K562 (cell line): ENCODE measurements around the gene LRRC25. TPM values are rescaled to one million over a fixed set of nuclear protein-coding genes. Genes with fewer than 3 reads are reported as not detected.

Source experiments
- ATAC-seq: fragments of 200-7000 bp; cut with Tn5 transposase; 3 replicates; pipeline ENCODE4 v1.9.1; 2020; ENCODE audit warnings: moderate library complexity
- BruUV-seq: library from RNA; stranded (reverse); fragments of 400-500 nt; replicated peaks from 2 replicates; lab custom pipeline; 2021; lab: Mats Ljungman, UMichigan
- CTCF ChIA-PET: fragments of 300-600 bp; formaldehyde crosslinking; extraction: SDS; loops from one replicate; lab custom pipeline; 2021; ENCODE audit warnings: low intra/inter-chr PET ratio; lab: Yijun Ruan, JAX
- POLR2A ChIA-PET: fragments of 300-600, 350-650 bp; sonication (Branson Sonifier 250); formaldehyde crosslinking; extraction: SDS; loops from one replicate; lab custom pipeline; 2021; ENCODE audit warnings: antibody characterized with exemption, inconsistent platforms; lab: Yijun Ruan, JAX
- DNase-seq, 4 experiments: peaks; one replicate each; pipeline versions ENCODE4 v3.0.0 to v3.0.0-alpha.2; 2011 to 2018; ENCODE audit warnings: low spot score in 3 of 4, mixed read lengths in 3 of 4; ENCODE audit errors: extremely low read depth in 1 of 4
- FAIRE-seq: peaks from 2 replicates; lab custom pipeline; 2011; peaks lifted over from hg19 to GRCh38; lab: Jason Lieb, UNC
- H2AFZ ChIP-seq: 2 replicates; pipeline ENCODE4 v1.6.0; 2011; ENCODE audit warnings: low read depth, low read length, control low read depth, inconsistent platforms
- H3K27ac ChIP-seq: fragments of 200-600 bp; 3 replicates; pipeline ENCODE4 v1.8.0; 2011; ENCODE audit warnings: low read depth, mild to moderate bottlenecking, control low read depth, inconsistent platforms, low read length, moderate library complexity, mixed read lengths; ENCODE audit errors: extremely low read depth
- H3K27me3 ChIP-seq, 2 experiments: fragments of 300-600 bp in 1 of 2; 2 replicates in 1 of 2; 3 replicates in 1 of 2; pipeline versions ENCODE4 v1.6.0 to v1.8.0; 2011; ENCODE audit warnings: inconsistent platforms in 2 of 2, low read length in 2 of 2, mild to moderate bottlenecking in 1 of 2, mixed read lengths in 1 of 2, moderate library complexity in 1 of 2; ENCODE audit not compliant: control insufficient read depth in 2 of 2, insufficient read depth in 2 of 2
- H3K36me3 ChIP-seq: fragments of 300-600 bp; 3 replicates; pipeline ENCODE4 v1.8.0; 2011; ENCODE audit warnings: mild to moderate bottlenecking, low read length, inconsistent platforms; ENCODE audit not compliant: control insufficient read depth, insufficient read depth
- H3K4me1 ChIP-seq, 2 experiments: fragments of 200-600 bp in 1 of 2; replicated peaks in 1 of 2; 2 replicates in 1 of 2; 3 replicates in 1 of 2; pipeline versions ENCODE4 v1.5.1 to v1.8.0; 2011; ENCODE audit warnings: inconsistent platforms in 2 of 2, low read length in 2 of 2, mild to moderate bottlenecking in 1 of 2, mixed read lengths in 1 of 2, moderate library complexity in 1 of 2; ENCODE audit not compliant: control insufficient read depth in 2 of 2, insufficient read depth in 2 of 2
- H3K4me2 ChIP-seq: 2 replicates; pipeline ENCODE4 v1.6.1; 2011; ENCODE audit warnings: low read length, control low read depth, inconsistent platforms, mixed read lengths; ENCODE audit not compliant: insufficient read depth
- H3K4me3 ChIP-seq: fragments of 200-600 bp; sonication (generic), shearing (Covaris generic); 2 replicates; pipeline ENCODE4 v1.5.1; 2016; ENCODE audit warnings: control low read depth, inconsistent platforms
- H3K79me2 ChIP-seq: fragments of 200-600 bp; 3 replicates; pipeline ENCODE4 v1.8.0; 2011; ENCODE audit warnings: low read length, inconsistent platforms; ENCODE audit not compliant: control insufficient read depth, insufficient read depth
- H3K9ac ChIP-seq, 2 experiments: 2 replicates each; pipeline versions ENCODE4 v1.6.0 to v1.6.1; 2011; ENCODE audit warnings: low read depth in 2 of 2, low read length in 2 of 2, control low read depth in 1 of 2, inconsistent platforms in 1 of 2, mild to moderate bottlenecking in 1 of 2, mixed read lengths in 1 of 2; ENCODE audit not compliant: insufficient read depth in 1 of 2
- H3K9me1 ChIP-seq: one replicate; pipeline ENCODE4 v1.6.0; 2011; ENCODE audit warnings: inconsistent platforms, mild to moderate bottlenecking, low read length, moderate library complexity; ENCODE audit not compliant: control insufficient read depth, insufficient read depth
- H3K9me3 ChIP-seq: replicated peaks from 2 replicates; pipeline ENCODE4 v1.5.1; 2011; ENCODE audit warnings: low read depth, low read length, inconsistent platforms; ENCODE audit not compliant: control insufficient read depth, insufficient read depth
- H4K20me1 ChIP-seq: replicated peaks from 2 replicates; pipeline ENCODE4 v1.6.1; 2011; ENCODE audit warnings: low read length, inconsistent platforms, mixed read lengths; ENCODE audit not compliant: control insufficient read depth, insufficient read depth
- CBX1 ChIP-seq: sonication (generic); IDR thresholded peaks from 2 replicates; pipeline ENCODE4 v1.6.1; 2016; ENCODE audit warnings: antibody characterized with exemption, low read depth, mild to moderate bottlenecking
- ESRRB ChIP-seq: fragments of 250-450 bp; sonication (Bioruptor Pico); IDR thresholded peaks from 2 replicates; pipeline ENCODE4 v1.5.0; 2020; ENCODE audit warnings: mild to moderate bottlenecking, moderate library complexity, borderline replicate concordance
- KLF1 ChIP-seq: fragments of 450-650 bp; IDR thresholded peaks from 2 replicates; pipeline ENCODE4 v1.6.1; 2016; ENCODE audit warnings: missing genetic modification characterization, missing compliant biosample characterization
- MEF2A ChIP-seq: IDR thresholded peaks from 2 replicates; pipeline ENCODE4 v1.6.1; 2011; ENCODE audit warnings: low read depth, mild to moderate bottlenecking, low read length, moderate library complexity; ENCODE audit not compliant: control insufficient read depth
- NONO ChIP-seq, 2 experiments: fragments of 200-400 bp in 1 of 2; fragments of 450-650 bp in 1 of 2; formaldehyde crosslinking in 1 of 2; IDR thresholded peaks; 2 replicates each; pipeline ENCODE4 v1.6.1; 2017; ENCODE audit warnings: low read depth in 2 of 2, mild to moderate bottlenecking in 2 of 2, moderate library complexity in 2 of 2, low read length in 1 of 2
- STAT5B ChIP-seq: fragments of 250-450 bp; sonication (Bioruptor Pico); IDR thresholded peaks from 2 replicates; pipeline ENCODE4 v1.8.0; 2021; ENCODE audit warnings: mild to moderate bottlenecking, inconsistent platforms
- TBL1XR1 ChIP-seq, 2 experiments: IDR thresholded peaks; 2 replicates each; pipeline ENCODE4 v1.6.1; 2012; ENCODE audit warnings: improper control_type of control experiment in 2 of 2, low read length in 2 of 2, mild to moderate bottlenecking in 1 of 2
- TEAD4 ChIP-seq, 2 experiments: sonication (generic) in 1 of 2; formaldehyde crosslinking in 1 of 2; IDR thresholded peaks; 2 replicates each; pipeline versions ENCODE4 v1.6.1 to v1.8.0; 2012 to 2022; ENCODE audit warnings: borderline replicate concordance in 1 of 2, inconsistent platforms in 1 of 2, low read length in 1 of 2, mild to moderate bottlenecking in 1 of 2, missing genetic modification reagents in 1 of 2
- ZBTB7A ChIP-seq: IDR thresholded peaks from 2 replicates; pipeline ENCODE4 v1.6.1; 2011; ENCODE audit warnings: low read depth, mild to moderate bottlenecking, low read length, moderate library complexity, borderline replicate concordance; ENCODE audit not compliant: control insufficient read depth
- WGBS: fragments of 100-300 bp; shearing (Covaris generic); methylation state at CpG from one replicate; pipeline ENCODE4 v1.1.6; 2016; ENCODE audit warnings: low coverage, mixed read lengths; ENCODE audit not compliant: insufficient coverage; ENCODE audit errors: missing lambda C conversion rate; 5-methylcytosine and 5-hydroxymethylcytosine counted together
- in situ Hi-C: fragments of 300-500 bp; cut with MboI; formaldehyde crosslinking; loops from 4 replicates; pipeline ENCODE4 v1.15.0; 2018; ENCODE audit warnings: inconsistent platforms, mixed read lengths
- intact Hi-C: fragments of 100-400 bp; cut with micrococcal nuclease; formaldehyde crosslinking; loops from 2 replicates; pipeline ENCODE4 v1.14.2; 2022
- polyA plus RNA-seq, 8 experiments: library from polyadenylated mRNA; depleted of rRNA in 4 of 8; stranded (reverse) in 5 of 8; unstranded in 3 of 8; fragments of >200 nt; fragmentation: Nextera tagmentation in 2 of 8; fragmentation: Illumina TruSeq in 1 of 8; extraction: Ambion mirVana in 2 of 8; extraction: Trizol in 1 of 8; gene quantifications; 2 replicates each; pipeline versions ENCODE4 v1.2.1 to v1.2.3, GENCODE V29; 2011 to 2014; ENCODE audit warnings: inconsistent platforms in 1 of 8, missing spikeins in 1 of 8
- total RNA-seq, 7 experiments: library from RNA; depleted of rRNA in 6 of 7; stranded (reverse); fragments of >200 nt in 6 of 7; fragmentation: Illumina TruSeq in 2 of 7; extraction: Trizol in 2 of 7; gene quantifications; 2 replicates each; pipeline versions ENCODE4 v1.2.1 to v1.2.3, GENCODE V29; 2011 to 2021; ENCODE audit warnings: low replicate concordance in 1 of 7
- TF ChIP-seq, protein P1 (sequence below): sonication (generic); formaldehyde crosslinking; IDR thresholded peaks from 2 replicates; pipeline ENCODE4 v1.8.0; 2022; ENCODE audit warnings: mild to moderate bottlenecking, missing genetic modification reagents
- TF ChIP-seq, protein P2 (sequence below): fragments of 250-450 bp; sonication (Bioruptor Pico); IDR thresholded peaks from 2 replicates; pipeline ENCODE4 v1.9.0; 2021; ENCODE audit warnings: mild to moderate bottlenecking, inconsistent platforms
- TF ChIP-seq, protein P3 (sequence below): fragments of 250-450 bp; sonication (Bioruptor Pico); IDR thresholded peaks from 2 replicates; pipeline ENCODE4 v1.8.0; 2022; ENCODE audit warnings: inconsistent platforms

The LRRC25 gene
- total and polyA plus RNA-seq, 9 of the 15 experiments (the other 6 are each of a cell fraction or from before 2014, with no cell fraction given): 0.07 to 0.36 (median 0.10) TPM; not detected in 3

DNA sequence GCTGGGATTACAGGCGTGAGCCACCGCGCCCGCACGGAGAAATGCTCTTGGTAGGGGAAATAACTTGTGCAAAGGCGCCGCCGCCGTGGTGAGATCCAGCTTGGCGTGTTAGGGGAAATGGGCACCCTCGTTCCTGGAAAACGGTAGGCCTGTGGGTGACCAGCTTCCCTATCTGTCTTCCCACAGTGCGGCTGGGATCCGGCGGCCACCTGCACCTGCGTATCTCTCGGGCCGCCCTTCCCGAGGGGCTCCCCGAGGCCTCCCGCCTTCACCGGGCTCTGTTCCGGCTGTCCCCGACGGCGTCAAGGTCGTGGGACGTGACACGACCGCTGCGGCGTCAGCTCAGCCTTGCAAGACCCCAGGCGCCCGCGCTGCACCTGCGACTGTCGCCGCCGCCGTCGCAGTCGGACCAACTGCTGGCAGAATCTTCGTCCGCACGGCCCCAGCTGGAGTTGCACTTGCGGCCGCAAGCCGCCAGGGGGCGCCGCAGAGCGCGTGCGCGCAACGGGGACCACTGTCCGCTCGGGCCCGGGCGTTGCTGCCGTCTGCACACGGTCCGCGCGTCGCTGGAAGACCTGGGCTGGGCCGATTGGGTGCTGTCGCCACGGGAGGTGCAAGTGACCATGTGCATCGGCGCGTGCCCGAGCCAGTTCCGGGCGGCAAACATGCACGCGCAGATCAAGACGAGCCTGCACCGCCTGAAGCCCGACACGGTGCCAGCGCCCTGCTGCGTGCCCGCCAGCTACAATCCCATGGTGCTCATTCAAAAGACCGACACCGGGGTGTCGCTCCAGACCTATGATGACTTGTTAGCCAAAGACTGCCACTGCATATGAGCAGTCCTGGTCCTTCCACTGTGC lies 9.1 kb downstream of the LRRC25 start:
- H3K27me3 ChIP-seq: no peaks in the 10 kb centered on the region
- peak overlapping the region; percentile 77 for H2AFZ ChIP-seq
- FAIRE-seq: peak; percentile 44
- H3K27ac ChIP-seq: peak overlapping the region; percentile 84
- no peaks in the 10 kb centered on the region for H3K9me1 ChIP-seq
- 4% methylated on average over 81 of the region's 86 CpGs for WGBS
- DNase-seq: peak; percentile 88 to 92 (median 90)
- CTCF ChIA-PET: interaction anchor here (0.6 to 1.7 kb wide), 4 partner anchors 14 to 59 kb away, joined by 3 to 5 read pairs (median 3); partner anchors contain the start of genes PGPEP1 and SSBP4
- in situ Hi-C loops: no loop called here
- peak overlapping the region; percentile 94 for H3K4me2 ChIP-seq
- ATAC-seq: peak; percentile 55
- H3K9me3 ChIP-seq: no peaks in the 10 kb centered on the region
- H4K20me1 ChIP-seq: peaks cover 19% of the 10 kb centered on the region
- H3K79me2 ChIP-seq: peaks cover 32% of the 10 kb centered on the region
- peaks cover 32% of the 10 kb centered on the region; the same call in 2 of the 3 replicates for H3K36me3 ChIP-seq
- peaks cover 17 to 47% of the 10 kb centered on the region in 2 experiments for H3K4me1 ChIP-seq
- POLR2A ChIA-PET: interaction anchor here (0.5 to 8.1 kb wide), 39 partner anchors 8 to 1056 kb away, joined by 3 to 244 read pairs (median 5); partner anchors contain the start of genes JUND, LRRC25, LSM4 and MPV17L2
- intact Hi-C loops: loop anchor here (5.0 kb wide), 1 partner anchor 41 kb away; no protein-coding TSS in a partner anchor
- H3K4me3 ChIP-seq: peak overlapping the region; percentile 89
- H3K9ac ChIP-seq: peak overlapping the region; percentile 90 to 93
- BruUV-seq: TSS peak; percentile 83
- TF ChIP-seq TBL1XR1 (IDR thresholded peaks at IDR 0.05; ENCODE audit: low read length in 2 of 2): peak in 1 of 2 experiments; percentile 45; a peak in 2 of 4 replicates
- peak; percentile 79 for TF ChIP-seq CBX1
- no peak; the same call in 1 of the 2 replicates for TF ChIP-seq TEAD4 (IDR thresholded peaks at IDR 0.05; ENCODE audit: low read length)
- 0 out of 2 replicates have a peak, but pooled peaks have one; percentile 13 for TF ChIP-seq TEAD4 (CRISPR knock-in tag; IDR thresholded peaks at IDR 0.05; ENCODE audit: borderline replicate concordance)
- TF ChIP-seq, protein P1, sequence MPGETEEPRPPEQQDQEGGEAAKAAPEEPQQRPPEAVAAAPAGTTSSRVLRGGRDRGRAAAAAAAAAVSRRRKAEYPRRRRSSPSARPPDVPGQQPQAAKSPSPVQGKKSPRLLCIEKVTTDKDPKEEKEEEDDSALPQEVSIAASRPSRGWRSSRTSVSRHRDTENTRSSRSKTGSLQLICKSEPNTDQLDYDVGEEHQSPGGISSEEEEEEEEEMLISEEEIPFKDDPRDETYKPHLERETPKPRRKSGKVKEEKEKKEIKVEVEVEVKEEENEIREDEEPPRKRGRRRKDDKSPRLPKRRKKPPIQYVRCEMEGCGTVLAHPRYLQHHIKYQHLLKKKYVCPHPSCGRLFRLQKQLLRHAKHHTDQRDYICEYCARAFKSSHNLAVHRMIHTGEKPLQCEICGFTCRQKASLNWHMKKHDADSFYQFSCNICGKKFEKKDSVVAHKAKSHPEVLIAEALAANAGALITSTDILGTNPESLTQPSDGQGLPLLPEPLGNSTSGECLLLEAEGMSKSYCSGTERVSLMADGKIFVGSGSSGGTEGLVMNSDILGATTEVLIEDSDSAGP (CRISPR knock-in tag): peak; percentile 80; the same call in 1 of the 2 replicates
- TF ChIP-seq NONO (IDR thresholded peaks at IDR 0.05; ENCODE audit: low read depth in 2 of 2, low read length in 1 of 2): peak; percentile 35 to 85; a peak in 3 of 4 replicates
- no peak for TF ChIP-seq KLF1 (tag)
- 0 out of 2 replicates have a peak, but pooled peaks have one; percentile 31 for TF ChIP-seq MEF2A
- peak; percentile 68; the same call in 1 of the 2 replicates for TF ChIP-seq ZBTB7A
- no peak for TF ChIP-seq ESRRB (CRISPR knock-in tag)
- no peak for TF ChIP-seq STAT5B (CRISPR knock-in tag)
- TF ChIP-seq, protein P2, sequence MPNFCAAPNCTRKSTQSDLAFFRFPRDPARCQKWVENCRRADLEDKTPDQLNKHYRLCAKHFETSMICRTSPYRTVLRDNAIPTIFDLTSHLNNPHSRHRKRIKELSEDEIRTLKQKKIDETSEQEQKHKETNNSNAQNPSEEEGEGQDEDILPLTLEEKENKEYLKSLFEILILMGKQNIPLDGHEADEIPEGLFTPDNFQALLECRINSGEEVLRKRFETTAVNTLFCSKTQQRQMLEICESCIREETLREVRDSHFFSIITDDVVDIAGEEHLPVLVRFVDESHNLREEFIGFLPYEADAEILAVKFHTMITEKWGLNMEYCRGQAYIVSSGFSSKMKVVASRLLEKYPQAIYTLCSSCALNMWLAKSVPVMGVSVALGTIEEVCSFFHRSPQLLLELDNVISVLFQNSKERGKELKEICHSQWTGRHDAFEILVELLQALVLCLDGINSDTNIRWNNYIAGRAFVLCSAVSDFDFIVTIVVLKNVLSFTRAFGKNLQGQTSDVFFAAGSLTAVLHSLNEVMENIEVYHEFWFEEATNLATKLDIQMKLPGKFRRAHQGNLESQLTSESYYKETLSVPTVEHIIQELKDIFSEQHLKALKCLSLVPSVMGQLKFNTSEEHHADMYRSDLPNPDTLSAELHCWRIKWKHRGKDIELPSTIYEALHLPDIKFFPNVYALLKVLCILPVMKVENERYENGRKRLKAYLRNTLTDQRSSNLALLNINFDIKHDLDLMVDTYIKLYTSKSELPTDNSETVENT (CRISPR knock-in tag): peak; percentile 83
- TF ChIP-seq, protein P3, sequence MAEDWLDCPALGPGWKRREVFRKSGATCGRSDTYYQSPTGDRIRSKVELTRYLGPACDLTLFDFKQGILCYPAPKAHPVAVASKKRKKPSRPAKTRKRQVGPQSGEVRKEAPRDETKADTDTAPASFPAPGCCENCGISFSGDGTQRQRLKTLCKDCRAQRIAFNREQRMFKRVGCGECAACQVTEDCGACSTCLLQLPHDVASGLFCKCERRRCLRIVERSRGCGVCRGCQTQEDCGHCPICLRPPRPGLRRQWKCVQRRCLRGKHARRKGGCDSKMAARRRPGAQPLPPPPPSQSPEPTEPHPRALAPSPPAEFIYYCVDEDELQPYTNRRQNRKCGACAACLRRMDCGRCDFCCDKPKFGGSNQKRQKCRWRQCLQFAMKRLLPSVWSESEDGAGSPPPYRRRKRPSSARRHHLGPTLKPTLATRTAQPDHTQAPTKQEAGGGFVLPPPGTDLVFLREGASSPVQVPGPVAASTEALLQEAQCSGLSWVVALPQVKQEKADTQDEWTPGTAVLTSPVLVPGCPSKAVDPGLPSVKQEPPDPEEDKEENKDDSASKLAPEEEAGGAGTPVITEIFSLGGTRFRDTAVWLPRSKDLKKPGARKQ (CRISPR knock-in tag): peak; percentile 25; the same call in 1 of the 2 replicates
